Trophoblast cell (in vitro differentiated cells and primary cell): ENCODE results near the gene OCRL.

Source experiments
- DNase-seq, 2 donors: peaks; one replicate each; pipeline ENCODE4 v3.0.0-alpha.2; 2016
- H2AFZ ChIP-seq: 2 replicates; pipeline ENCODE4 v1.6.1; 2013; ENCODE audit warnings: low read length, moderate library complexity, mild to moderate bottlenecking; ENCODE audit not compliant: insufficient read depth, poor library complexity
- H2AK5ac ChIP-seq: 2 replicates; pipeline ENCODE4 v1.6.1; 2013; ENCODE audit warnings: mild to moderate bottlenecking, low read length
- H2BK120ac ChIP-seq: 2 replicates; pipeline ENCODE4 v1.6.1; 2013; ENCODE audit warnings: low read length, mild to moderate bottlenecking, moderate library complexity; ENCODE audit not compliant: insufficient read depth, poor library complexity
- H2BK12ac ChIP-seq: 2 replicates; pipeline ENCODE4 v1.6.1; 2013; ENCODE audit warnings: mild to moderate bottlenecking, low read length, moderate library complexity
- H2BK5ac ChIP-seq: 2 replicates; pipeline ENCODE4 v1.6.1; 2013; ENCODE audit warnings: low read length, low read depth, moderate library complexity, mild to moderate bottlenecking; ENCODE audit not compliant: poor library complexity
- H3K14ac ChIP-seq: 2 replicates; pipeline ENCODE4 v1.6.1; 2013; ENCODE audit warnings: mild to moderate bottlenecking, low read length
- H3K18ac ChIP-seq: 2 replicates; pipeline ENCODE4 v1.6.1; 2013; ENCODE audit warnings: mild to moderate bottlenecking, low read length
- H3K23ac ChIP-seq: 2 replicates; pipeline ENCODE4 v1.6.1; 2013; ENCODE audit warnings: low read length
- H3K27ac ChIP-seq: 2 replicates; pipeline ENCODE4 v1.5.1; 2013; ENCODE audit warnings: low read depth, mild to moderate bottlenecking, inconsistent platforms, low read length, moderate library complexity
- H3K27me3 ChIP-seq: 2 replicates; pipeline ENCODE4 v1.6.1; 2013; ENCODE audit warnings: inconsistent platforms, mild to moderate bottlenecking, low read length, moderate library complexity; ENCODE audit not compliant: insufficient read depth
- H3K36me3 ChIP-seq, 2 experiments: 1 replicate in 1 of 2; 2 replicates in 1 of 2; pipeline ENCODE4 v1.6.1; 2013; ENCODE audit warnings: low read length in 2 of 2, mild to moderate bottlenecking in 2 of 2, moderate library complexity in 1 of 2; ENCODE audit not compliant: insufficient read depth in 2 of 2, control insufficient read depth in 1 of 2
- H3K4ac ChIP-seq: 2 replicates; pipeline ENCODE4 v1.6.1; 2013; ENCODE audit warnings: low read depth, mild to moderate bottlenecking, low read length, moderate library complexity
- H3K4me1 ChIP-seq, 2 experiments: 1 replicate in 1 of 2; 2 replicates in 1 of 2; pipeline ENCODE4 v1.6.1; 2013; ENCODE audit warnings: low read length in 2 of 2, mild to moderate bottlenecking in 2 of 2, moderate library complexity in 1 of 2; ENCODE audit not compliant: insufficient read depth in 2 of 2, control insufficient read depth in 1 of 2
- H3K4me2 ChIP-seq: 2 replicates; pipeline ENCODE4 v1.6.1; 2013; ENCODE audit warnings: inconsistent platforms, mild to moderate bottlenecking, low read length, moderate library complexity
- H3K4me3 ChIP-seq: 2 replicates; pipeline ENCODE4 v1.5.1; 2013; ENCODE audit warnings: mild to moderate bottlenecking, low read depth, low read length, inconsistent platforms
- H3K79me1 ChIP-seq: one replicate; pipeline ENCODE4 v1.6.1; 2013; ENCODE audit warnings: low read length
- H3K79me2 ChIP-seq: 2 replicates; pipeline ENCODE4 v1.6.1; 2013; ENCODE audit warnings: low read length, mild to moderate bottlenecking; ENCODE audit not compliant: control insufficient read depth, insufficient read depth, poor library complexity
- H3K9ac ChIP-seq: 2 replicates; pipeline ENCODE4 v1.6.1; 2013; ENCODE audit warnings: mild to moderate bottlenecking, low read length
- H3K9me3 ChIP-seq: 2 replicates; pipeline ENCODE4 v1.6.1; 2013; ENCODE audit warnings: low read depth, mild to moderate bottlenecking, control low read depth, inconsistent platforms, low read length; ENCODE audit not compliant: insufficient read depth
- H4K12ac ChIP-seq: 2 replicates; pipeline ENCODE4 v1.6.1; 2013; ENCODE audit warnings: low read depth, mild to moderate bottlenecking, low read length, moderate library complexity
- H4K8ac ChIP-seq: 2 replicates; pipeline ENCODE4 v1.6.1; 2013; ENCODE audit warnings: low read depth, mild to moderate bottlenecking, low read length, moderate library complexity
- H4K91ac ChIP-seq: one replicate; pipeline ENCODE4 v1.6.1; 2013; ENCODE audit warnings: low read depth, mild to moderate bottlenecking, low read length, moderate library complexity
- WGBS: extraction: QIAGEN DNeasy Blood & Tissue Kit; methylation state at CpG from one replicate; pipeline ENCODE4 v1.1.7; 2013; ENCODE audit warnings: missing lambda C conversion rate; ENCODE audit not compliant: insufficient read length, insufficient coverage; ENCODE audit errors: extremely low coverage; 5-methylcytosine and 5-hydroxymethylcytosine counted together

Gene OCRL

DNA sequence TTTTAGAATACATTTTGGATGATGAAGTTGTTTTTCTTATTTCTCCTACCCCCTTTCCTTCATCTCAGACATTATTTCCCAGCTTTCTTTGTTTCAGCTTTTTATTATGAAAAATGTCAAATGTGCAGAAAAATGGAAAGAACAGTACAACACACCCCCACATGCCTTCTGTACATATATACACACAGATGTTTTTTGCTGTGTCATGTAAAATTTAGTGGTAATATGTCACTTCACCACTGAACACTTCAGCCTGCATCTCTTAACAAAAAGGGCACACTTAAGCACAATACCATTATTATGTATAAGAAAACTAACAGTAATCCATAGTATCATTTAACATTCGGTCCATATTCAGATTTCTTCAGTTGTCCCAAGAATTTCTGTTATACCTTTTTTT, 37.8 kb downstream of the OCRL start:
- H3K4me1 ChIP-seq, result no peaks in the 10 kb centered on the region

DNA sequence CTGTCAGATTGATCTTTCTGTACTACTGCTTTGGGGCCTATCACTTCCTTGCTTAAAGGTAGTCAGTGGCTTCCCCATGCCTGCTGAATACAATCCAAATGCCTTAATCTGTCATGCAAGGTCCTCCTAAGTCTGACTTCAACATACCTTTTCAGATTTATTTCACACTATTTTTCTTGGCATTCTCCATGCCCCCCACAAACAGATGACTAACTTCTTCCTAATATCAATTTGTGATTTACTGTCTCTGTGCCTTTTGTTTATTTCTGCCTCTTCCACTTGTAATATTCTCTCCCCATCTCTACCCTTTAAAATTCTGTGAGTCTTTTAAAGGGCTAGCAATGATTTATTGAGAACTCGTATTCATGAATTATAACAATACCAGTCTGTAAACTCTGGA, 41.8 kb downstream of the OCRL start:
- no peak overlapping the region for H3K9ac ChIP-seq
- H3K4me1 ChIP-seq, result peaks cover 0 to under 1% of the 10 kb centered on the region in 2 experiments
- no peak overlapping the region for H3K23ac ChIP-seq
- H3K27ac ChIP-seq, result no peak overlapping the region
- H3K4ac ChIP-seq, result no peak overlapping the region
- no peaks in the 10 kb centered on the region for H3K79me2 ChIP-seq
- no peak overlapping the region for H2AK5ac ChIP-seq
- no peak overlapping the region for H2BK5ac ChIP-seq
- H4K91ac ChIP-seq, result no peak overlapping the region
- H3K4me2 ChIP-seq, result no peak overlapping the region
- H3K79me1 ChIP-seq, result no peaks in the 10 kb centered on the region
- H4K12ac ChIP-seq, result no peak overlapping the region
- no peaks in the 10 kb centered on the region for H3K27me3 ChIP-seq
- no peaks in the 10 kb centered on the region for H3K9me3 ChIP-seq
- no peak overlapping the region for H3K4me3 ChIP-seq
- WGBS, result no CpG with 5 or more reads among the region's 1 CpG
- no peak for DNase-seq
- H2BK120ac ChIP-seq, result no peak overlapping the region
- H3K14ac ChIP-seq, result no peak overlapping the region
- no peak overlapping the region for H2AFZ ChIP-seq
- H2BK12ac ChIP-seq, result no peak overlapping the region
- no peak overlapping the region for H4K8ac ChIP-seq
- no peak overlapping the region for H3K18ac ChIP-seq
- H3K36me3 ChIP-seq, result peaks cover 0 to under 1% of the 10 kb centered on the region in 2 experiments

More for the DNA sequence above, 37.8 kb downstream of the OCRL start:
- no peak overlapping the region for H2BK5ac ChIP-seq
- no peak overlapping the region for H2AK5ac ChIP-seq
- H3K4me2 ChIP-seq, result no peak overlapping the region
- H3K27ac ChIP-seq, result no peak overlapping the region
- no peak overlapping the region for H3K18ac ChIP-seq
- H3K79me2 ChIP-seq, result no peaks in the 10 kb centered on the region
- DNase-seq, result no peak
- no peak overlapping the region for H2AFZ ChIP-seq
- H3K14ac ChIP-seq, result no peak overlapping the region
- H3K9ac ChIP-seq, result no peak overlapping the region
- H2BK120ac ChIP-seq, result no peak overlapping the region
- no peak overlapping the region for H3K4ac ChIP-seq
- no peaks in the 10 kb centered on the region for H3K9me3 ChIP-seq
- H3K79me1 ChIP-seq, result no peaks in the 10 kb centered on the region
- no peak overlapping the region for H3K23ac ChIP-seq
- no peak overlapping the region for H3K4me3 ChIP-seq
- no peaks in the 10 kb centered on the region for H3K27me3 ChIP-seq
- H4K8ac ChIP-seq, result no peak overlapping the region
- no peak overlapping the region for H2BK12ac ChIP-seq
- no peak overlapping the region for H4K91ac ChIP-seq
- peaks cover 0 to 6% of the 10 kb centered on the region in 2 experiments for H3K36me3 ChIP-seq
- no peak overlapping the region for H4K12ac ChIP-seq
- WGBS, result no CpG with 5 or more reads among the region's 1 CpG

DNA sequence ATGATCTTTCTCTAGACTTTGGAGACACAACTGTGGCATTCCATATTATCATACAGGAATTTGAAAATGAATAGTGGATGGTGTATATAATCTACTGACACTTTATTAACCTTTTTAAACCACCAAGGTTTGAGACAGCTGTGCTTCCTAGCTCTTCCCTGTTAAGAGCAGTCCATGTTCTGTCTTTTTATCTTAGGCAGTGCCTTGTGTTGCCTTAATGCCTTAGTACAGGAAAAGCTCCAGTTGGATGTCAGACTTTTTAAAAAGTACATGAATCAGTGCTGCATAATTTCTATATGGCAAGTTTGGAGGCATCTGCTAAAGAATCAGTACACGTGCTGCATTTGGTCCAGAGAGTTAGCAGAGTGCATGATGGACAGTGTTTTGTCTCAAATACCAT, 45.1 kb downstream of the OCRL start:
- no peak for DNase-seq
- H3K4me3 ChIP-seq, result no peak overlapping the region
- H2BK5ac ChIP-seq, result no peak overlapping the region
- H2AK5ac ChIP-seq, result no peak overlapping the region
- no peak overlapping the region for H3K4me2 ChIP-seq
- H3K14ac ChIP-seq, result no peak overlapping the region
- H2BK12ac ChIP-seq, result no peak overlapping the region
- no peak overlapping the region for H3K4ac ChIP-seq
- H3K23ac ChIP-seq, result no peak overlapping the region
- no peak overlapping the region for H3K9ac ChIP-seq
- peaks cover 8 to 17% of the 10 kb centered on the region in 2 experiments for H3K36me3 ChIP-seq
- no peak overlapping the region for H2AFZ ChIP-seq
- H4K8ac ChIP-seq, result no peak overlapping the region
- no peak overlapping the region for H3K27ac ChIP-seq
- no peaks in the 10 kb centered on the region for H3K79me2 ChIP-seq
- H3K79me1 ChIP-seq, result no peaks in the 10 kb centered on the region
- H3K4me1 ChIP-seq, result peaks cover 5 to 8% of the 10 kb centered on the region in 2 experiments
- H4K91ac ChIP-seq, result no peak overlapping the region
- no CpG with 5 or more reads among the region's 1 CpG for WGBS
- H3K9me3 ChIP-seq, result no peaks in the 10 kb centered on the region
- H4K12ac ChIP-seq, result no peak overlapping the region
- H3K27me3 ChIP-seq, result no peaks in the 10 kb centered on the region
- no peak overlapping the region for H3K18ac ChIP-seq
- no peak overlapping the region for H2BK120ac ChIP-seq

DNA sequence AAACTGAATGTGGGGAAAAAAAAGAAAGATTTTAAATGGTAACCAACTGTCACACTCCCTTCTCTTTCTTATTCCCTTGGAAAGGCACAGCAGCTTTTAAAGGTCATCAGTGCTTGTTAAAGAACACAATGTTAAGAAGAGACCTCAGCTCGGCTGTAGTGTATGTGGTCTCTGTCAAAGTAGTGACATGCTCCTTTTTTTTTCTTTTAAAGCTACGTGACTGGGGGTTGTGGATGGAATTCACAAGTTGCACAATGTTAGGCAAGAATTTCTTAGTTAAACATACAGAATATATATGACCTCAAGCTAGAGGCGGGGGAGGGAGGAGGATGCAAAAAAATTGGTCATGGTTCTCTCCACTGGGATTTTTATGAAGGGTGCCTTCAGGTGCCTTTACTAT, 45.6 kb downstream of the OCRL start:
- no peak overlapping the region for H3K23ac ChIP-seq
- no peak overlapping the region for H3K4me3 ChIP-seq
- no peak overlapping the region for H4K12ac ChIP-seq
- no peak overlapping the region for H3K4ac ChIP-seq
- no peak overlapping the region for H3K18ac ChIP-seq
- H4K8ac ChIP-seq, result no peak overlapping the region
- H3K14ac ChIP-seq, result no peak overlapping the region
- H2AFZ ChIP-seq, result no peak overlapping the region
- H2BK5ac ChIP-seq, result no peak overlapping the region
- WGBS, result no CpG with 5 or more reads among the region's 3 CpGs
- peaks cover 8 to 17% of the 10 kb centered on the region in 2 experiments for H3K36me3 ChIP-seq
- no peak overlapping the region for H2BK120ac ChIP-seq
- no peak overlapping the region for H4K91ac ChIP-seq
- peak in 1 of 2 donors; percentile 38 for DNase-seq
- H3K79me1 ChIP-seq, result no peaks in the 10 kb centered on the region
- H3K9ac ChIP-seq, result no peak overlapping the region
- no peak overlapping the region for H3K4me2 ChIP-seq
- H3K79me2 ChIP-seq, result no peaks in the 10 kb centered on the region
- H3K4me1 ChIP-seq, result peaks cover 5 to 8% of the 10 kb centered on the region in 2 experiments
- H2BK12ac ChIP-seq, result no peak overlapping the region
- no peaks in the 10 kb centered on the region for H3K9me3 ChIP-seq
- H2AK5ac ChIP-seq, result no peak overlapping the region
- H3K27ac ChIP-seq, result no peak overlapping the region
- no peaks in the 10 kb centered on the region for H3K27me3 ChIP-seq
